HG02571 (cell line): ENCODE measurements around the gene MEX3A.
"Not testable (repeated sequence)": the region's sequence is repeated elsewhere in the genome, so short reads cannot be mapped to it uniquely, and the experiment has no call there.

ENCODE experiments used
- ATAC-seq: cut with Tn5 transposase; IDR thresholded peaks from one replicate; pipeline ENCODE4 v1.9.1; 2021; ENCODE audit warnings: mild to moderate bottlenecking, moderate library complexity; ENCODE audit not compliant: unreplicated experiment

Gene MEX3A

GRCh38 chr1:156119503-156120209, 37.4 kb upstream of the MEX3A start:
- ATAC-seq, result no peak

- ATAC-seq, result no peak
These were observed 36.1 kb upstream of the MEX3A start for GRCh38 chr1:156118177-156118868.

- no peak for ATAC-seq
These were observed 35.3 kb upstream of the MEX3A start for GRCh38 chr1:156117414-156118176.

GRCh38 chr1:156116731-156117130, 34.5 kb upstream of the MEX3A start:
- ATAC-seq, result not testable (repeated sequence)

- no peak for ATAC-seq
These were observed 33.5 kb upstream of the MEX3A start for GRCh38 chr1:156115514-156116374.

- peak; percentile 12 for ATAC-seq
These were observed 32.8 kb upstream of the MEX3A start for GRCh38 chr1:156114919-156115513.

- peak; percentile 75 for ATAC-seq
These were observed 32.0 kb upstream of the MEX3A start, which contains the start of gene LMNA for GRCh38 chr1:156114101-156114918. TSS of gene LMNA (plus strand) at chr1:156114711. CDS start at chr1:156114919, 208 bp downstream.

- no peak for ATAC-seq
These were observed 31.2 kb upstream of the MEX3A start for GRCh38 chr1:156113282-156113950.

GRCh38 chr1:156112276-156113137, 30.2 kb upstream of the MEX3A start:
- ATAC-seq, result no peak

GRCh38 chr1:156111355-156111962, 29.2 kb upstream of the MEX3A start:
- ATAC-seq, result no peak

- no peak for ATAC-seq
These were observed 28.0 kb upstream of the MEX3A start for GRCh38 chr1:156110252-156110651.

GRCh38 chr1:156108664-156109241, 26.5 kb upstream of the MEX3A start:
- no peak for ATAC-seq

- no peak for ATAC-seq
These were observed 25.8 kb upstream of the MEX3A start for GRCh38 chr1:156108057-156108456.

- ATAC-seq, result no peak
These were observed 24.6 kb upstream of the MEX3A start for GRCh38 chr1:156106624-156107488.

- ATAC-seq, result no peak
These were observed 22.9 kb upstream of the MEX3A start for GRCh38 chr1:156104861-156105832.
